NCI-H2107 (cell line): ENCODE results near the gene JPH3.

ENCODE experiments used
- DNase-seq: peaks from one replicate; lab custom pipeline; 2025; lab: John Stamatoyannopoulos, UW

The JPH3 gene

DNA sequence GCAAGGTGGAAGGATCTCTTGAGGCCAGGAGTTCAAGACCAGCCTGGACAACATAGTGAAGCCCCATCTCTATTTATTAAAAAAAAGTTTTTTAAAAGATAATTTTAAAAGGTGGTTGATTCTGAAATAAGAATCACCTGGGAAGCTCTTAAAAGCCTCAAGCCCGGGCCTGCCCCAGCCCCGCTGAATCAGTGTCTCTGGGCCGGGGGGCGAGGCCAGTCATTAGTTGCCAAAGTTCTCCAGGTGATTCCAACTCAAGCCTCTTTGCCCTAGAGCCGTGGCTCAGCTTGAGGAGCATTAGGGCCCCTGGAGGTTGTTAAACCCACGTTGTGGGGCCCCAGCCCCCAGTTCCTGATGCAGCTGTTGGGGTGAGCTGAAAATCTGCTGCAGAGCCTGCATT, 24.6 kb downstream of the JPH3 start:
- no peak for DNase-seq

DNA sequence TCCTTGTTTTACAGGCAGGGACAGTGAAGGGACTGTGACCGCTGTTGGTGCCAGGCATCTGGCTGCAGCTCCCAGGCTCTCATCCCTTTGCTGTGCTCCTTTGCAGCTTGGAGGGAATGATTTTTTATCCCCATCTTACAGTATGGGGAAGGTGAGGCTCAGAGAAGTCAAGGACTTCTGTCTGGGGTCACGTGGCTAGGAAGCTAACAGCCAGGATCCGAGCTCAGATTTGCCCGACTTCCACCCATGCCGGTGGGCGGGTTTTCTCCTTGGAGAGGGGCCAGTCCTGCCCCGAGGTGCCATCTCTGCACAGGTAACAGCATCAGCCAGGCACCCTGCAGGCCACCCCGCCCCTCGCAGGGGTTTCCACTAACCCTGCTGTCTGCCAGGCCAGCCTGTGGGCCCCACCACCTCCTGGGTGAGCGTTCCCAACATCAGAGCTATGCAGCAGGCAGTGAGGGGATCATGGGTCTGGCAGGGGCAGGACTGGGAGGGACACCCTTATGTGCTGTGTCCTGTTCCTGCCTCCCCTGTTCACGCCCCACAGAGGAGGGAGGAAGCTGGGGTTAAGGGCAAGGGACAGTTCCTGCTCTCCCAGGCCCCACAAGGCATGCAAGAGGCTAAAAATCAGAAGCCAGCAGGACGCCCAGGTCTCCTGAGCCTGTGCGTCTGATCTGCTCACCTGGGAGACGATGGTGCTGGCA, 25.4 kb downstream of the JPH3 start:
- DNase-seq, result no peak

DNA sequence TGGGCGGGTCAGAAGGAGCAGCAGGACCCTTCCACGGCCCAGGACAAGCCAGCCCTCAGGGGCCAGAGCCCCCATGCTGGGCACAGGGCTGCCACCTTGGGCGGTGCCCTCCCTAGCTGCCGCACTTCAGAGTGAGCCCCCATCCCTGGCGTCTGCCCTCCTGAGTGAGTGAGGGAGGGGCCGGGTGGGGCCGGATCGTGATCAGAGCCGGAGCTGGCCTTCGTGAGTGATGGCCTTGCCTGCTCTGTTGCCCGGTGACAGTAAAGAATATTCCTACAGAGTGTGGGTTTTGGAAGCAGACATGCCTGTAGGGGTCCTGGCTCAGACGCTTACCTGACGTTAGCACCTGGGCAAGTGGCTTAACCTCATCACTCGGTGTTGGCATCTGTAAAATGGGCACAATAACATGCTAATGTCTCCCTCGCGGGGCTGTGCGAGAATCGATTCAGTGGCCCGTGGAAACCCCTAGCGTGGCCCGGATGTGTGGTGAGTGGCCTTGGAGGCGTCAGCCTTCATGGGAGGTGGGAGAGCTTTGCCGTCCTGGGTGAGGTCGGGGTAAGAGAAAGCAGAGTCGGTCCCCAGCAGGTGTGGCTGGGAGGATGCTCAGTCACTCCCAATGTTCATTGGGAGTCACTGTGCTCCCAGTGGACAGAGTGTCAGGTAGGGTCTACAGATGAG, 26.1 kb downstream of the JPH3 start:
- DNase-seq, result no peak

DNA sequence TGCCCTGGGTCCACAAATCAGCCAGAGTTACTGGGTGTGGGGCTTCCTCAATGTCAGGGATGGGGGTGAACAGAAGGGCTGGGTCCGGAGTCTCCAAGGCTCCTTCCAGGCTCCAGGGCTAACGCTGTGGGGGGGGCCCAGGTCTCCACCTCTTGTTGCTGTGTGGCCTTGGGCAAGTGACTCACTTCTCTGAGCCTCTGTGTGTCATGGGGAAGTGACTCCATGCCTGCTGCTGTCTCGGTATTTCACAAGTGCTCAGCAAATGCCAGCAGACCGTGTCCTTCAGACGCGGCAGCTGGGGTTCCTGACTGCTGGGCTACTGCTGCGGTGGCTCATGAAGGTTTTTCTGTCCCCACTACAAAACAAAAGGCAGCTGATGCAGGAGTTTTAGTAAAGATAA, 26.6 kb downstream of the JPH3 start:
- DNase-seq, result no peak

DNA sequence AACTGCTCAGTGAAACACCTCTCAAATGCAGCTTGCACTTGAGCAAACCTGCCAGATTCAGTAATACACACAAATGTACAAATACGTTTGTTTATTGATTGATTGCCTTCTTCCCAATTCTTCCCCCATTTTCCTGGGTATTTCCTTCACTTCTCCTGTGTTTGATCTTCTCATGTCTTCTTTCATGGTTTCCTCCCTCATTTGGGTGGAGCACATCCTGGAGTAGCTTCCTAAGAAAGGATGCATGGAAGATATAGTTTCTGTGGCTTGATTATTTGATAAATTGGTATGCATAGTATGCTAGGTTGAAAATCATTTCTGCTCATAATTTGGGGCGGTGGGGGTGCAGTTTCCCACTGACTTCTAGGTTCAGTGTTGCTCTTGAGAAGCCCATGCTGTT, 28.8 kb downstream of the JPH3 start:
- no peak for DNase-seq

DNA sequence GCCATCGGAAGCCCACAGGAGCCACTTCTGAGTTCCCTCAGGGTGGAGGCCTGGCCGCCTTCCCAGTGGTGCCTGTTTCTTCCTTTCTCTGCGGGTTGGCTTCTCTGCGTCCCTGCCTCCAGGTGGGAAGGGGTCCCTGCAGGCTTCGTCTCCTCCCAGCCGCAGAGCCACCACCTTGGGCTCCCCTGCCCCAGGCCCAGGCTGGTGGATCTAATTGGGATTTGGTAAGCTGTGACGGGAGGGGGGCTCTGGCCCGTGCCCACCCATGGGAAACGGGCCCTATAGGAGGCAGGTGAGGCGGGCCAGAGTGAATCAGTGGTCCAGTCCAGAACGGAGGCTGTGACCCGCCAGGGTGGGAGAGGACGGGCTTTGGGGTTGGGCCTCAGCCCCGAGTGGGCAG, 32.1 kb downstream of the JPH3 start:
- no peak for DNase-seq

DNA sequence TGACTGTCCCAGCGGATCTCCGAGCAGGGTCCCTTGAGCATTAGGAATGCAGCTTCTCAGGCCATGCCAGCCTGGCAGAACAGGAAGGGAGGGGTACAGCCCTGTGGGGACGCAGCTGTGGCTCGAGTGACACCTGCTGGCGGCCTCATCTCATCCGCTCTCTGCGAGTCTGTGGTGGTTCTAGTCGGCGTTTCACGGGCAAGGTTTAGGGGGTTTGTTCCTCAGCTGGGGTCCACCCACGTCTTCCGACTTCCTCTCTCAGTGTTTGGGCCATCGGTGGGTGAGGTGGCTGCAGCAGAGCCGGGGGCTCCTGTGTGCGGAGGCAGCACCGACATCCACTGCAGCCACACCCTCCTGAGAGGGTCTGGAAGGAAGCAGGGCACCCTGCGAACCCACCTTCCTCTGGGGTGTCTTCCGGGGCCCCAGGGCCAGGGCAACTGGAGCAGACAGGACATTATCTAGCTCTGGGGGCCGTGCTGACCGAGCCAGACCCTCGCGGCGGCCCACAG, 33.3 kb downstream of the JPH3 start:
- peak; percentile 32 for DNase-seq

DNA sequence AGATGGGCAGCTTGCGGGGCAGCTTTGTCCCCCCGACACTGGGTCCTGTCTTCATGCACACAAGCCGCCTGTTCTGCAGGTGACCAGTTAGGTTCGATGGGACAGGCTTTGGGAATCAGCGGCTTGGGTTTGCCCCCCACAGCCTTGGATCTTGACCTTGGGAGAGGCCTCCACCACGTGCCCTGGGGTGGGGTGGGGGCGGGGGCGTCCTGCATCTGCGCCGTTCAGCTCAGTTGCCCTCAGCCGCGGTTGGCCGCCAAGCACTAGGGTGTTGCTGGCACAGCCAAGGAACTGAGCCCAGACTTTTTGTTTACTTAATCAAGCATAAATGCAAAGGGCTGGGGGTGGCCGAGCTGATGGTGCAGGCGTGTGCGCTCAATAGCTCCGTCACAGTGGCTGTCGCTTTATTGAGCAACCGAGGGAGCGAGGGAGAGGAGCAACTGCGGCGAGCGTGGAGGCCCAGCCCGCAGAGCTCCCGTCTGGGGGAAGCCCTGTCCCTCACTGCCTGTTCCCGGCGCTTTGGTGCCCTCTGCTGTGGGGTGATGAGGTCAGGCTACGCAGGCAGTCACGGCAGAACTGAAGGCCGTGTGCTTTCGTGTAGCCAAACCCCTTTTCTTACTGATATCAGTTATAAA, 33.9 kb downstream of the JPH3 start:
- peak; percentile 32 for DNase-seq

DNA sequence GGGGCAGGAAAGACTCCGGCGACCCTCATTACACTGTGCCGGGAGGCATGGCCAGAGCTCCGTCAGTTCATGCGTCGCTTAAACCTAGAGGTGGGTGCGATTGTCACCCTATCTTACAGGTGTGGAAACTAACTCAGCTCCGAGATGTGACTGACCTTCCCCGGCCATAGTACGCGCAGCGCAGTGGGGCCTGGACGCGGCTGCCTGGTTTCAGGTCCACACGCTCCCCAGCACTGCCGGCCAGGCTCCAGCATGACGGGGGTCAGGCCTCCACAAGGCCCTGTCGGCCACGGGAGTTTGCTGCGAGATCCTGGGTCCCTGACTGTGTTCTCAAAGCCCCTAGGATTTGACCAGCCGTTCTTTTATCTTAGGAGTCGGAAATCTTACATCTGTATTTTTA, 34.4 kb downstream of the JPH3 start:
- no peak for DNase-seq

DNA sequence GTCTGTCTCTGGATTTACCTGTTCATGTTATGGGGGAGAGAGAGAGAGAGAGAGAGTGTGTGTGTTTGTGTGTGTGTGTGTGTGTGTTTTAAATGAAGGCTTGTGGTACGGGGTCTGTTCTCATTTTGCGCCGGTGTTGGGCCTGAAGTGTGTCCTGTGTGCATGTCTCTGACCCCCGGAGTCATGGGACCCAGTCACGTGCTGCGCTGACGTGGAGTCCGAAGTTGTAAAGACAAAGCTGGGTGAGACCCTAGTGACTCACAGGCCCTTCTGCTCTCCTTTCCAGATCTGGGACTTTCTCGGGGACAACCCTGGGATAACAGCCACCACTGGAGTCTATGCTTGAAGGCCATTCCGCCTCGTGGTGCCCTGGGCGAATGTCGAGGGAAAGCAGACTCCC, 35.0 kb downstream of the JPH3 start:
- DNase-seq, result no peak

DNA sequence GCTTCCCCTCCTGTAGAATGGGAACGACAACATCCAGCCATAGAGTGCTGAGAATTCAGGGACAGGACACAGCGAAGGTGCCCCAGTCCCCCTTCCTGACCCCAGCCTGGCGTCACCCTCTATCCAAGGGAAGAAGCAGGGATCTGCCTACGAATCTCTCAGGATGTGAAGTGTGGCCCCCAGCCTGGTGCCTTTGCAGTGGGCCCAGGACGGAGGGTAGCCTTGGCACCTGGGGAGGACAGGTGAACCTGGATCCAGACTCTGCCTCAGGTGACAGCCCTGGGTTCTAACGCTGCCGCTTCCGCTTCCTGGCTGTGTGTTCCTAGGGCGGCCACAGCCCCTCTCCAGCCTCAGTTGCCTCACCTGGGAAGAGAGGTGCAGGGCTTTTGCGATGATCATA, 36.4 kb downstream of the JPH3 start:
- DNase-seq, result no peak

DNA sequence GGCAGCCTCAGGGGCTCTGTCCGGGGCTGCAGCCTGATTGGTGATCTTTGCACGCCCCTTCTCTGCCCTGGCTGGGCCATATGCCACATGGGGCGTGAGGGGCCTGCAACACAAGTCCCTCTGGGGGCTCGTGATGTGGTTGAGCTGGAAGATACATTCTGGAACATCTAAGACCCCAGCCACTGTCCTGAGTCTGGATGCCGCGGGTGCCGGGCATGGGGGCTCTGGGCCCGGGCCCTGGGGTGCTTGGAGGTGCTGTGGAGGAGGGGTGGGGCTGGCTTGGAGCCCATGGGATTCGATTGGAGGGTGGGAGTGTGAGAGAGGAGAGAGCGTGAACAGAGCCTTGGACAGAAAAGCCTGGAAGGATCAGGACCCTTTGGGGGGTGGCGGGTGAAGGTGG, 39.4 kb downstream of the JPH3 start:
- no peak for DNase-seq

DNA sequence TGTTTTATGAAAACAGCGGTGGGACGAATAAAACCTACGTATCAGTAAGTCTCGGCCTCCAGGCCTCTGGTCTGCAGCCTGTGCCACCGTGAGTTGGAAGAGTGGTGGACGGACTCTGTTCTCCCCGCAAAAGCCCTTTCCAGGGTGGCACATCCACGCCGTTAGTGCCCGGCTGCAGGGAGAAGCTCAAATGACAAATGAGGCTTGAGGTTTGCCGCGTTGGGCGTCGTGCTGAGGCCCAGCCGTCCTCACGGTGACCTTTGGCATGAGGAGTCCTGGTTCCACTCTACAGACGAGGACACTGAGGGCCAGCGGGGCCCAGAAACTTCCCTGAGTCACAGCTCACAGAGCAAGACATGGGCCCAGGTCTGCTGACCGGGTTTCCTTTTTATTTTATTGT, 40.2 kb downstream of the JPH3 start:
- DNase-seq, result no peak

DNA sequence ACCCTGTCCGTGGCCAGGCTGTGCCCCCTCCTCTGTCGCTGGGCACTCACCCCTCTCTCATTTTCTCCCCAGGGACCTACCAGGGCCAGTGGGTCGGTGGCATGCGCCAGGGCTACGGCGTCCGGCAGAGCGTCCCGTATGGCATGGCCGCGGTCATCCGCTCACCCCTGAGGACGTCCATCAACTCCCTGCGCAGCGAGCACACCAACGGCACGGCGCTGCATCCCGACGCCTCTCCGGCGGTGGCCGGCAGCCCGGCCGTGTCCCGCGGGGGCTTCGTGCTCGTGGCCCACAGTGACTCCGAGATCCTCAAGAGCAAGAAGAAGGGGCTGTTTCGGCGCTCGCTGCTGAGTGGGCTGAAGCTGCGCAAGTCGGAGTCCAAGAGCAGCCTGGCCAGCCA, 41.9 kb downstream of the JPH3 start:
- no peak for DNase-seq

DNA sequence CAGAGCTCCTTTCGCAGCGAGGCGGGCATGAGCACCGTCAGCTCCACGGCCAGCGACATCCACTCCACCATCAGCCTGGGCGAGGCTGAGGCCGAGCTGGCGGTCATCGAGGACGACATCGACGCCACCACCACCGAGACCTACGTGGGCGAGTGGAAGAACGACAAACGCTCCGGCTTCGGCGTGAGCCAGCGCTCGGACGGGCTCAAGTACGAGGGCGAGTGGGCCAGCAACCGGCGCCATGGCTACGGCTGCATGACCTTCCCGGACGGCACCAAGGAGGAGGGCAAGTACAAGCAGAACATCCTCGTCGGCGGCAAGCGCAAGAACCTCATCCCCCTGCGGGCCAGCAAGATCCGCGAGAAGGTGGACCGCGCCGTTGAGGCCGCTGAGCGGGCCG, 42.3 kb downstream of the JPH3 start:
- no peak for DNase-seq

DNA sequence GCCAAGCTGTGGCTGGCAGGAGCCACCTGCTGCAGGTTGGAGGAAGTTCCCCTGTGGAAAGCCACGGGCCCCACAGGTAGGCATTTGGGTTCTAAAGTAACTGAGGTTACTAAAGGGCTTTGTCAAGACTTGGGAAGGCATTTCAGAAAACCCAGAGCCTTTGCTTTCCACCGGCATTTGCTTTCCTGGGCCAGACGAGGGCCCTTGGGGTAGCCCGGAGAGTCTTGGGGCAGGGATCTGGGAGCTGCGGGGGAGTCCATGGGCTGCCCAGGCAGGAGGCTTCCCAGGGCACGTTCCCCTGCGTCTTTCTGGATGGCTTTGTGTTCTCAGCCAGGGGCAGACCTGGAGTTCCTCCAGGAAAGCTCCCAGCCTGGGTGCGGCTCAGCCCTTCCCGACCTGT, 43.5 kb downstream of the JPH3 start:
- no peak for DNase-seq

DNA sequence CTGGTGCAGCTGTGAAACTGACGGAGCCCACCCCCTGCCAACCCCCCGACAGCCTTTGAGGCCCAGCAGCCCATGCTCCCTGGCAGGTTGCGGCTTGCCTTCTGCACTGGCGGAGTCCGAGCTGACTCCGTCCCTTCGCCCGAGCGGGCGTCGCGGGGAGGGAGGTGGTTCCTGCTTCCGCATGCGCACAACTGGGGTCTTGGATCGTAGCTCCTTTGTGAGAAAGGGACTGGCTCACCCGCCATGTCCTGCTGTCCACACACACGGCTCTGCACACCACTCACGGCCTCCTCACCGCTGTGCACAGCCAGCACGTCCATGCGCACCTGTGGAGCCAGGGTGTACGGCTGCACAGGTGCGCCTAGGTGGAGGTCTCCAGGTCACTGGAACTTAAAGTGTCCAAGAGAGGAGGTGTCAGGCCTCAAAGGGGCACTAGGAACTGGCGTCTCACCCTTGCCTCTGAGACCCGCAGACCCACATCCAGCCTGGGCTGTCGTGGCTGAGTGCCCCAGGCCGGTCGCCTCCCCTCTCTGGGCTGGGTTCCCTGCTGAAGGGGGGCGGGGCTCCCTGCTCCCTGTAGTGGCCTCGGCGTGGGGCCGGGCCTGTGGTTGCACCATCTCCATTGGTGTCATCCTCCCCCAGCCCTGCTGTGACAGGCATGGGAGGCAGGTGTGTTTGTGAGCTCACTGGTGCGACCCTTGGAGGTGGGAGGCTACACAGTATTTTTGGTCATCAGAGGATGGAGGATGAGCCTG, 45.3 kb downstream of the JPH3 start:
- no peak for DNase-seq

DNA sequence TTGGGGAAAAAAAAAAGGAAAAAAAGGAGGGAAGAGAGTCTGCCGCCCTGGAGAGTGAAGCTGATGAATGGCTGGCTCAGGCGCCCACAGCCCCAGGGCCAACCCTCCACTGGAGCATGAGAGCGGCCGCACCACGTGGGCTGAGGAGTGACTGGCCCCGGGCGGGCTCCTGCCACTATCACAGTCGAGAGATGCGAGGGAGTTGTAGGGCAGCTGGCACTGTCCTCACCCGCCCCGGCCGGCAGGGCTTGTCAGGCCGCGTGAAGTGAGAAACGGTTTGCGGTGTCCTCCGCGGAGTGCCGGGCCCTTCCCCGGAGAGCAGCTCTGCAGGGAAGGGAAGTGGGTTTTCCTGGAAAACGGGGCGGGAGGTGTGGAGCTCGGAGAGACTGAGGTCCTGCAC, 45.9 kb downstream of the JPH3 start:
- no peak for DNase-seq

DNA sequence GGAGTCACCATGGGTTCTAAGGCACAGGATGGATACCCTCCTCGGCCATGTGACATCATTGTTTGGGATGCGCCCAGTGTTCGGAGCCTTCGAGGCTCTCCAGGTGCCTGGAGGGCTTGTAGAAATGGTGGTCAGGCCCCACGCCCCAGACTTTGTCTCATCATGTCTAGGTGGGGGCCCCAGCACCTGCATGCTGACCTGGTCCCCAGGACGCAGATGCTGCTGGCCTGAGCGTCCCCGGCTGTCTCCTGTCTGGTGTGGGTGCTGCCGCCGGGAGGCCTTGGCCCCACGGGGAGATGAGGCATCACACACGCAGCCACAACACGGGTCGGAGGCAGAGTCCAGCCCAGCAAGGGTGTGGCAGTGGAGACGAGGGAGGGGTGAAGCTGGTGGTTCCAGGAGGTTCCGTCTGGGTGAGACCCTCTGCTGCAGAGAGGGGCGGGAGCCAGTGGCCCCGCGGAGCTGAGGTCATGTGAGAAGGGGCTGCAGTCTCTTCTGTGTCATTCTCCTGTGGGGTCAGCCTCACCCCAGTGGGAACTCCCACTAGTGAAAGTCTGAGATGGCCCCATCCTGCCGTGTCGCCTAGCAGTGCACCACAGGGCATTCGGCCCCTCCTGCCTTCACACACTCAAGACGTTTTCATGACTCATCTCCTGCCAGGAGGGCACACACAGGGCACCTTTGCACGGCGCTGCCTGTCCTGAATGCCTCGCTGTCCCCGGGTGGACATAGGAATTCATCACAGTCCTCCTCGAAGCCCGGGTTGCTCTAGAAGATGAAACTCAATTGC, 46.6 kb downstream of the JPH3 start:
- DNase-seq, result no peak

DNA sequence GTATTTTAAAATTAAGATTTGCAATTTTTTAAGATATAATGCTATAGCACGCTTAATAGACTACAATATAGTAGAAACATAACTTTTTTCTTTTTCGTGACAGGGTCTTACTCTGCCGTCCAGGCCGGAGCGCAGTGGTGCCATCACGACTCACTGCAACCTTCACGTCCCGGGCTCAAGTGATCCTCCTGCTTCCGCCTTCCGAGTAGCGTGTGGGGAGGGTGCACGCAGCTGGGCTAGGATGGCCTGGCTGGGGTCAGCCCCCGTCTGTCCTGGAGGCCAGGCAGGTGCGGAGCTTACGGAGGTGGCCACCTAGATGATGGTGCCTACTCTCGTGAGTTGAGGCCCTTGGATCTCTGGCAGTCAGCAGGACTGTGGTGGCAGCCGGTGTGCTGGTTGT, 50.1 kb downstream of the JPH3 start:
- DNase-seq, result no peak

DNA sequence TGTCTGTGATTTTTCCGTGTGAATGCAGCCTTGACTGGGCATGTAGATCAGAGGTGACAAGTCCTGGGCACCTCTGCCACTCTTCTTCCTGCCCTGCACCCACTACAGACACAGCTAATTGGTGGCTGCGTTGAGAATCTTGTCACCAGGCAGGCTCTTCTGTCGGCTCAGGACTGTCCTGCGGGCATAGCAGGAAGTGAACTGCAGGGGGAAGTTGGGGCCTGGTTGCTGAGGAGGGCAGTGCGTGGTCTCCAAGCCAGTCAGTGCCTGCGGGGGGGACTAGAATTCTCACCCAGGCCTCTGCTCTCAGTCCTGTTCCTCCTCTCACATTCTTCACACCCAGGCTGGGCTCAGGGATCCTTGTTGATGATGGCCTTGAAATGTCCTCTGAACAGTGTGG, 50.5 kb downstream of the JPH3 start:
- no peak for DNase-seq

DNA sequence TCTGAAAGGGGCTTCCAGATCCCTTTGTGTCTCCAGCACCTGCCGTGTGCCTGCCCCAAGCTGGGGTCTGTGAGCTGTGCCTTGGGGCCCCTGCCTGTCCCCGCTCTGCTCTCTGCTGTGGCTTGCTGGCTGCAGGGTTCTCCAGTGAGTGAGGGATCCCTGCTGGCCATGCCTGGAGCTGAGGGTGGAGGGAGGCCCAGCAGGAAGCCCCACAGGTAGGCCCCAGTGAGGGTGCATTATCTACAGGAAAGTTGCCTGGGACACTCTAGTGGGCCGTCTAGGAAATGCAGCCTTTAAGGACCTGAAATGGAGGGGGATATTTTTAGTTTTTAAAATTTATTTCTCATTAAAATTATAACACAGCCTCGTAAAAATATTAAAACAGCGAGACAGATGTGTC, 50.9 kb downstream of the JPH3 start:
- no peak for DNase-seq
